Renal cortical epithelial cell (primary cell): ENCODE measurements around the gene FCRL2. TPM values are rescaled to one million over a fixed set of nuclear protein-coding genes. Genes with fewer than 3 reads are reported as not detected.
"Not testable (repeated sequence)": the region's sequence is repeated elsewhere in the genome, so short reads cannot be mapped to it uniquely, and the experiment has no call there.

Experiments used
- DNase-seq: peaks from one replicate; pipeline ENCODE4 v3.0.0-alpha.2; 2011; ENCODE audit warnings: low read depth
- total RNA-seq: library from RNA; depleted of rRNA; stranded (reverse); fragments of >200 nt; gene quantifications from 2 replicates; pipeline ENCODE4 v1.2.3, GENCODE V29; 2014

The FCRL2 gene
- total RNA-seq, 1 donor from 2014 or later, result not detected

GRCh38 chr1:157751283-157751682 is 25.6 kb downstream of the FCRL2 start:
- DNase-seq, result no peak

GRCh38 chr1:157748262-157748817 is 28.6 kb downstream of the FCRL2 start:
- no peak for DNase-seq

- peak; percentile 21 for DNase-seq
These were observed 37.6 kb downstream of the FCRL2 start for GRCh38 chr1:157739229-157739901.

GRCh38 chr1:157735991-157736390 is 40.9 kb downstream of the FCRL2 start:
- not testable (repeated sequence) for DNase-seq

GRCh38 chr1:157734321-157734720 is 42.6 kb downstream of the FCRL2 start:
- DNase-seq, result no peak

- DNase-seq, result no peak
These were observed 44.2 kb downstream of the FCRL2 start for GRCh38 chr1:157732755-157733154.

GRCh38 chr1:157725221-157725577 is 51.7 kb downstream of the FCRL2 start:
- DNase-seq, result no peak

- DNase-seq, result no peak
These were observed 52.3 kb downstream of the FCRL2 start for GRCh38 chr1:157724537-157725220.

GRCh38 chr1:157723157-157723556 is 53.8 kb downstream of the FCRL2 start:
- DNase-seq, result no peak

- no peak for DNase-seq
These were observed 54.9 kb downstream of the FCRL2 start for GRCh38 chr1:157721985-157722384.

- DNase-seq, result no peak
These were observed 61.2 kb downstream of the FCRL2 start for GRCh38 chr1:157715736-157716135.

- DNase-seq, result no peak
These were observed 65.1 kb downstream of the FCRL2 start for GRCh38 chr1:157711802-157712201.

- no peak for DNase-seq
These were observed 72.1 kb downstream of the FCRL2 start for GRCh38 chr1:157704878-157705277.

GRCh38 chr1:157703981-157704380 is 73.0 kb downstream of the FCRL2 start:
- DNase-seq, result no peak

GRCh38 chr1:157702308-157702825 is 74.6 kb downstream of the FCRL2 start:
- no peak for DNase-seq

GRCh38 chr1:157700732-157701131 is 76.2 kb downstream of the FCRL2 start, which contains the start of gene FCRL3:
FCRL3 (minus strand) TSS chr1:157700769; CDS start chr1:157700489, 280 bp downstream.
- no peak for DNase-seq

GRCh38 chr1:157700305-157700704 is 76.6 kb downstream of the FCRL2 start:
- no peak for DNase-seq

GRCh38 chr1:157697781-157698569 is 79.0 kb downstream of the FCRL2 start:
- DNase-seq, result no peak

GRCh38 chr1:157696966-157697628 is 79.8 kb downstream of the FCRL2 start:
- no peak for DNase-seq
